Stimulated activated effector memory CD8-positive, alpha-beta T cell treated with anti-CD3 and anti-CD28 coated beads, Interleukin-12 subunit alpha, Interleukin-12 subunit beta, amount 100 ng/mL, for 72 hours (primary cell): ENCODE results near the gene RSAD1.
"Not testable (repeated sequence)": the region's sequence is repeated elsewhere in the genome, so short reads cannot be mapped to it uniquely, and the experiment has no call there.

ENCODE experiments used
- ATAC-seq: fragments of 150-1000 bp; cut with Tn5 transposase; 2 replicates; pipeline ENCODE4 v1.10.0; 2021
- DNase-seq, 2 donors: peaks; one replicate each; pipeline ENCODE4 v3.0.0; 2021 to 2022; ENCODE audit warnings: low spot score in 2 of 2
- H3K27ac Mint-ChIP-seq: one replicate; pipeline ENCODE4 v1.8.0; 2022; ENCODE audit warnings: mild to moderate bottlenecking, mixed read lengths
- H3K36me3 Mint-ChIP-seq: one replicate; pipeline ENCODE4 v1.8.0; 2022; ENCODE audit warnings: mild to moderate bottlenecking, mixed read lengths
- H3K4me1 Mint-ChIP-seq: one replicate; pipeline ENCODE4 v1.8.0; 2022; ENCODE audit warnings: mixed read lengths
- H3K4me3 Mint-ChIP-seq: one replicate; pipeline ENCODE4 v1.8.0; 2022; ENCODE audit warnings: mild to moderate bottlenecking, mixed read lengths
- H3K9me3 Mint-ChIP-seq: one replicate; pipeline ENCODE4 v1.8.0; 2022; ENCODE audit warnings: mixed read lengths

RSAD1 gene

GRCh38 chr17:50466371-50467113 is 12.1 kb upstream of the RSAD1 start:
- ATAC-seq = no peak
- Mint-ChIP-seq H3K4me1 (peaks cover 34% of the 10 kb centered on the region), H3K27ac (no peak overlapping the region), H3K4me3 (no peak overlapping the region), H3K9me3 (no peaks in the 10 kb centered on the region), H3K36me3 (no peaks in the 10 kb centered on the region)
- DNase-seq = no peak

- ATAC-seq = no peak
- H3K36me3 Mint-ChIP-seq = no peaks in the 10 kb centered on the region
- H3K4me3 Mint-ChIP-seq = no peak overlapping the region
These were observed 11.4 kb upstream of the RSAD1 start for GRCh38 chr17:50467114-50467854.

DNA sequence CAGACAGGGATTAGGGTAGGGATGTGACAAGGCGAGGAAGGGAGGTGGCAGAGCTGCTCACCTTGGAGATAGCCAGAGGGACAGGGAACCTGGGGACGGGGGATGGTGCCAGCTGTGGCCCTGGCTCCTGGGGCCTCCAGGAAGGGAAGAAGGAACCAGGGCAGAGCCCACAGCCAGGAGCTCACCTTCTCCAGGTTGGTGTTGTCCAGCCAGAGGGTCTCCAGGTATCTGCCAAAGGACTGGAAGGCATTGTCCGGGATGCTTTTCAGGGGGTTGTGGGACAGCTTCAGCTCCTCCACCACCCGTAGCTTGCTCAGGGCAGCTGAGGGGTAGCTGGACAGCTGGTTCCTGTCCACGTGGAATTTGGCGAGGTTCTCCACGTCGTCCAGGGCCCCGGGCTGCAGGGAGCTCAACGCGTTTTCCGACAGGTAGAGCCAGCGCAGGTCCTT is 10.8 kb upstream of the RSAD1 start:
- DNase-seq (no peak), ATAC-seq (no peak)
- Mint-ChIP-seq H3K4me1 (peaks cover 34% of the 10 kb centered on the region), H3K36me3 (no peaks in the 10 kb centered on the region), H3K9me3 (no peaks in the 10 kb centered on the region), H3K27ac (no peak overlapping the region), H3K4me3 (peak overlapping the region; percentile 47)

More at GRCh38 chr17:50467114-50467854, 11.4 kb upstream of the RSAD1 start:
- peaks cover 34% of the 10 kb centered on the region for H3K4me1 Mint-ChIP-seq
- H3K27ac Mint-ChIP-seq = no peak overlapping the region
- no peaks in the 10 kb centered on the region for H3K9me3 Mint-ChIP-seq
- DNase-seq = no peak

GRCh38 chr17:50468304-50469207 is 10.1 kb upstream of the RSAD1 start, which contains the start of gene CHAD:
TSS of gene CHAD (minus strand) at chr17:50468880. CDS start at chr17:50468813, 67 bp downstream.
- no peak within 1 kb of the TSS for H3K27ac Mint-ChIP-seq
- ATAC-seq = peak; percentile 55

DNA sequence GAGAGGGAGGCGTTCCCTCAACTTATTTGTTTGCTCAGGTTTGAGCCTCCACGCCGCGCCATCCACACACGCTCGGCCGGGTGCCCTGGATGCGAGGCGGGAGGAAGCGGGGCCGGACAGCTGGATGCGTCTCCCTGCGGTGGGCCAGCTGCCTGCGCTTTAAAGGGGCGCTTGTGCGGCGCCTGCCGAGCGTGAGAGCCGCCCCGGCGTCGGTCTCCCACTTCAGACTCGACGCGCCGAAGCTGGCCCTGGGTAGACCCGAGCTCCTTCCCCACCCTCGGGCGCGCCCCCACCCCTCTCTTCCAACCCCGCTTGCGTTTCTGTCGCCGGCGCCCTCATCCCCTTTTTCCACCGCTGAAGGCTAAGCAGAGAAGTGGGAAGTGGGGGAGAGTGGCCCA is 9.5 kb upstream of the RSAD1 start:
- Mint-ChIP-seq H3K4me3 (peak overlapping the region; percentile 29), H3K4me1 (peaks cover 34% of the 10 kb centered on the region), H3K36me3 (no peaks in the 10 kb centered on the region), H3K9me3 (no peaks in the 10 kb centered on the region), H3K27ac (no peak overlapping the region)
- no peak for ATAC-seq
- DNase-seq = no peak

More at GRCh38 chr17:50468304-50469207, 10.1 kb upstream of the RSAD1 start, which contains the start of gene CHAD:
- H3K9me3 Mint-ChIP-seq = no peaks in the 10 kb centered on the region
- no peak for DNase-seq
- peak within 1 kb of the TSS; percentile 47 for H3K4me3 Mint-ChIP-seq
- H3K4me1 Mint-ChIP-seq = peaks cover 34% of the 10 kb centered on the region
- H3K36me3 Mint-ChIP-seq = no peaks in the 10 kb centered on the region

- Mint-ChIP-seq H3K9me3 (no peaks in the 10 kb centered on the region), H3K36me3 (no peaks in the 10 kb centered on the region), H3K4me3 (peak overlapping the region; percentile 29), H3K4me1 (peaks cover 31% of the 10 kb centered on the region), H3K27ac (no peak overlapping the region)
- ATAC-seq (no peak), DNase-seq (no peak)
These were observed 8.9 kb upstream of the RSAD1 start for GRCh38 chr17:50469671-50470305.

GRCh38 chr17:50470426-50470825 is 8.2 kb upstream of the RSAD1 start:
- no peak overlapping the region for H3K4me3 Mint-ChIP-seq

DNA sequence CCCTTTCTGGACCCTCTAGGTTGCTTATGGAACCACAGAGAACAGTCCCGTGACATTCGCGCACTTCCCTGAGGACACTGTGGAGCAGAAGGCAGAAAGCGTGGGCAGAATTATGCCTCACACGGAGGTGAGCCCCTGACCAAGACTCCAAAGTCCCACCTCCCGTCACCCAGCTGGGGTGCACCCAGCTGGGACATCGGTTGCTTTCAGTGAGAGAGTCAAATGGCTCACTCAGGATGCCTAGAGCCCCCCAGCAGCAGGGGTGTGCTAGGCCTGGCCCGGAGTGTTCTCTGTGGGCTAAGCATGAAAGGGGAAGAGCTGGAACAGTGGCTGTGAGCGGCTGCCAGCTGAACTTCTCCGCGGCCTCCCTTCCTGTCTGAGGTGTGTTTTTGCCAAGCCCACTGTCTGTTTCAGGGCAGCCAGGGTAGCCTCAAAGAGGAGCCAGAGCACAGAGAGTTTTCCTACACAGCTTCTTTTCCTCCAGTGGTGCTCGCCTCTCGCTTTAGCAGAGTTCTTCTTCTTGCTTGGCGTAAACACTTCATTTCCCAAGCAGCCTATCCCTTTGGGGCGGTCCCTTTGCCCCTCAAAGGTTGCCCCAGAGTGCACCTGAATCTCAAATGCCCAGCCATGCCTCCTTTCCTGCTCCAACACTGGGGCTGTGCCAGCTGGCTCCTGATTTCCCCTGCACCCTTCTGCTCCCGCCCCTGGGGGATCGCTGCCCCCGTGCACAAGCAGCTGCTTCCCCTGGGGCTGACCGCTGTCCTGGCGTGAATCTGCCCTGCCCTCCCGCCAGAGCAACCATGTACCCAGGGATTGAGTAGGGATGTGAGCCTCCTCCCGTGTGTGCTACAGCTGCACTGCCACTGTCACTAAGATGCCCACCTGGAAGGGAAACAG is 7.4 kb upstream of the RSAD1 start:
- Mint-ChIP-seq H3K4me3 (no peak overlapping the region), H3K36me3 (no peaks in the 10 kb centered on the region), H3K4me1 (peaks cover 23% of the 10 kb centered on the region), H3K9me3 (no peaks in the 10 kb centered on the region), H3K27ac (no peak overlapping the region)
- ATAC-seq = no peak
- no peak for DNase-seq

More at GRCh38 chr17:50470426-50470825, 8.2 kb upstream of the RSAD1 start:
- DNase-seq (no peak), ATAC-seq (no peak)
- Mint-ChIP-seq H3K27ac (no peak overlapping the region), H3K9me3 (no peaks in the 10 kb centered on the region), H3K36me3 (no peaks in the 10 kb centered on the region), H3K4me1 (peaks cover 25% of the 10 kb centered on the region)

DNA sequence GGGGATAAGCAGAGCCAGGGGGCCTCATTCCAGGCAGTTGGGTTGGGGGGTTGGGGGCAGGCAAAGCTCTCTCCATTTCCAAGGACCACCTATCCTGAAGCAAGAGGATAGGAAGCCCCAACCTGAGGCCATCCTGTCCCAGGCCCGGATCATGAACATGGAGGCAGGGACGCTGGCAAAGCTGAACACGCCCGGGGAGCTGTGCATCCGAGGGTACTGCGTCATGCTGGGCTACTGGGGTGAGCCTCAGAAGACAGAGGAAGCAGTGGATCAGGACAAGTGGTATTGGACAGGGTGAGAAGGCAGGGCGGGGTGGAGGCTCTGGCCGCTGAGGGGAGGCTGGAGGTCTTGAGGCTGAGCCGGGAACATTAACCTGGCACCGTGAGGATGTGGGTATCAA is 6.4 kb upstream of the RSAD1 start:
- Mint-ChIP-seq H3K36me3 (no peaks in the 10 kb centered on the region), H3K4me3 (no peak overlapping the region), H3K9me3 (no peaks in the 10 kb centered on the region), H3K4me1 (peaks cover 13% of the 10 kb centered on the region), H3K27ac (no peak overlapping the region)
- ATAC-seq (no peak), DNase-seq (no peak)

- not testable (repeated sequence) for H3K9me3 Mint-ChIP-seq, DNase-seq, H3K27ac Mint-ChIP-seq, H3K36me3 Mint-ChIP-seq, H3K4me3 Mint-ChIP-seq, H3K4me1 Mint-ChIP-seq, ATAC-seq
These were observed 5.9 kb upstream of the RSAD1 start for GRCh38 chr17:50472761-50473161.

DNA sequence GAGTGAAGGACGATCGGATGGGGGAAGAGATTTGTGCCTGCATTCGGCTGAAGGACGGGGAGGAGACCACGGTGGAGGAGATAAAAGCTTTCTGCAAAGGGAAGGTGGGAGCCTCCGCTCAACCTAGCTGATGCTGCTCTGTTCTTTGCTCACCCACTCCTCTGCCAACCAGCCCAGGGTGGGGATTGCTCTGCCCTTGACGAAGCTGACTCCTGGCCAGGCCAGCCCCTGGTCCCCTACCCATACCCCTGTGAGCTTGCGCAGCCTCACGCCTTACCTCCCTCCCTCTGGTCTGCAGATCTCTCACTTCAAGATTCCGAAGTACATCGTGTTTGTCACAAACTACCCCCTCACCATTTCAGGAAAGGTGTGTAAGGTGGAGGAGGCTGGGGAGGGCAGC is 4.8 kb upstream of the RSAD1 start:
- DNase-seq = no peak
- no peak for ATAC-seq
- Mint-ChIP-seq H3K27ac (no peak overlapping the region), H3K36me3 (no peaks in the 10 kb centered on the region), H3K9me3 (no peaks in the 10 kb centered on the region), H3K4me1 (peaks cover 8% of the 10 kb centered on the region), H3K4me3 (no peak overlapping the region)

DNA sequence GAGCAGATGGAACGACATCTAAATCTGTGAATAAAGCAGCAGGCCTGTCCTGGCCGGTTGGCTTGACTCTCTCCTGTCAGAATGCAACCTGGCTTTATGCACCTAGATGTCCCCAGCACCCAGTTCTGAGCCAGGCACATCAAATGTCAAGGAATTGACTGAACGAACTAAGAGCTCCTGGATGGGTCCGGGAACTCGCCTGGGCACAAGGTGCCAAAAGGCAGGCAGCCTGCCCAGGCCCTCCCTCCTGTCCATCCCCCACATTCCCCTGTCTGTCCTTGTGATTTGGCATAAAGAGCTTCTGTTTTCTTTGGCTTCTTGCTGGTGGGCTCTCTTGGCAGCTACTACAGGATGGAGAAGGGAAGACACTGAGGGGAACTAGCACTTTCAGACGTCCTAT is 4.1 kb upstream of the RSAD1 start:
- Mint-ChIP-seq H3K4me1 (peaks cover 11% of the 10 kb centered on the region), H3K36me3 (peaks cover 6% of the 10 kb centered on the region), H3K4me3 (no peak overlapping the region), H3K27ac (no peak overlapping the region), H3K9me3 (no peaks in the 10 kb centered on the region)
- no peak for ATAC-seq
- DNase-seq = no peak

DNA sequence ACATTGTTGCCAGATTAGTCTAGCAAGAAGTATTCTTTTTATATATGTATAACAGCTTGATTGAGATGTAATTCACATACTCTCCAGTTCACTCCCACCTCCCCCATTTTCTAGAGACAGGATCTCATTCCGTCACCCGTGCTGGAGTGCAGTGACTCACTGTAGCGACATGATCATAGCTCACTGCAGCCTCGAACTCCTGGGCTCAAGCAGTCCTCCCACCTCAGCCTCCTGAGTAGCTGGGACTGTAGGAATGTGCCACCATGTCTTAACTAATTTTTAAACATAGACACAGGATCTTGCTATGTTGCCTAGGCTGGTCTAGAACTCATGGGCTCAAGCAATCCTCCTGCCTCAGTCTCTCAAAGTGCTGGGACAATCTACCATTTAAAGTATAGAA is 3.3 kb upstream of the RSAD1 start:
- Mint-ChIP-seq H3K27ac (no peak overlapping the region), H3K9me3 (no peaks in the 10 kb centered on the region), H3K36me3 (peaks cover 9% of the 10 kb centered on the region), H3K4me3 (no peak overlapping the region), H3K4me1 (peaks cover 19% of the 10 kb centered on the region)
- DNase-seq (no peak), ATAC-seq (no peak)
